GM20431 (cell line): ENCODE measurements around the gene CRYZL1.

Source experiments
- in situ Hi-C: fragments of 300-500 bp; cut with MseI, MboI; formaldehyde crosslinking; loops from one replicate; pipeline ENCODE4 v1.15.0; 2020; ENCODE audit warnings: low sequenced_read_pairs; ENCODE audit not compliant: unreplicated experiment

The CRYZL1 gene

DNA sequence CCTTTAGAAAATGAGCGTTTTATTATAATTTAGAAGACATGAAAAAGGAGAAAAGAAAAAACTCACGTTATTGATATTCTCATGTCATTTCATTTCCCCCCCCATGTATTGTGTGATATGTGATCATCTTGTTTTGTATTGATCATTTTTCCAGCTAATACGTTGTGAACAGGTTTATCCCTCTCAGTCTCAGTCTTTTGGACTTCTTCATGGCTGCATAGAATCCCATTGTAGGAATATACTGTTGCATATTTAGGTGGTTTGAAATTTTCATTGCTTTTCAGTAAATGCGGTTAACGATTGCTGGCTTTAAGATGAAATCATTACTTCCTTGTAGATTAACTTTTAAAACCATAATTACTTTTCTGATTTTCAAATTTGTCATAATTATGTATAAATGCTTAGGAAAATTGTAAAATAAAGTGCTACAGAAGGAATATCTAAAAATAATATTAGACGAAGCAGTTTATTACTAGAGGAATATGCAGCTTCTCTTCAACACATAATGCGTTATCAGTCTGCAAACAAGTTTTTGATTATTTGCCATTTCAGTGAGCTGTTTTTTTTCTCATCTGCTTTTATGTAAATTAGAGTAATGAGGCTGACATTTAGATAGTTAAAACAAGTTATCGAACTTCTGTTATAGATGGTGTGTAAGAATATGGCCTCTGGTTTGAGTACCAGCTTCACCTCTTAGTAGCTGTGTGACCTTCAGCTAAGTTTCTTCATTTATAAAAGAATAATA, 96.9 kb downstream of the CRYZL1 start:
- in situ Hi-C loops: no loop called here

GRCh38 chr21:33543505-33544129, 97.9 kb downstream of the CRYZL1 start:
- in situ Hi-C loops: no loop called here

GRCh38 chr21:33542640-33543504, 98.7 kb downstream of the CRYZL1 start, which contains the start of gene SON:
Gene SON, plus strand, starts transcription at chr21:33543038. Its CDS starts 55 bp downstream, at chr21:33543093.
- in situ Hi-C loops: no loop called here

GRCh38 chr21:33541756-33542639, 99.5 kb downstream of the CRYZL1 start, which contains the start of gene GART:
Gene GART, minus strand, starts transcription at chr21:33542117. Its CDS starts 2,802 bp downstream, at chr21:33539315.
- in situ Hi-C loops: no loop called here

DNA sequence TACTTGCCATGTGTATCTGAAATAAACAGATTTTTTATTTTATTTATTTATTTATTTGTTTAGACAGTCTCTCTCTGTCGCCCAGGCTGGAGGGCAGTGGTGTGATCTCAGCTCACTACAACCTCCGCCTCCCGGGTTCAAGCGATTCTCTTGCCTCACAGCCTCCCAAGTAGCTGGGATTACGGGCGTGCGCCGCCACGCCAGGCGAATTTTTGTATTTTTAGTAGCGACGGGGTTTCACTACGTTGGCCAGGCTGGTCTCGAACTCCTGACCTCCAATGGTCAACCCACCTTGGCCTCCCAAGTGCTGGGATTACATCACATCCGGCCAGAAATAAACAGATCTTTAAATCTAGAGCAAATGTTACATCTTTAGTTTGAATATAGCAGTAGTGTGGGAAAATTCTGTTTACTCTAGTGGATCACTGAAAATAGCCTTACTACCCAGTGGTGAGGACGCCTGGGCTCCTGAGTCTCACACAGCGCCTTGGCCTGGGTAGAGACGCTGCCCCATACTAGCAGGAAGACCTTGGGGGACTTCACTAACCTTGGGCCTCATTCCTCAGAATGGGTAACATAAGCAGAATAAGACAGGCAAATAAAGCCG, 100.3 kb downstream of the CRYZL1 start:
- in situ Hi-C loops: no loop called here

GRCh38 chr21:33540711-33541104, 100.8 kb downstream of the CRYZL1 start:
- in situ Hi-C loops: no loop called here

DNA sequence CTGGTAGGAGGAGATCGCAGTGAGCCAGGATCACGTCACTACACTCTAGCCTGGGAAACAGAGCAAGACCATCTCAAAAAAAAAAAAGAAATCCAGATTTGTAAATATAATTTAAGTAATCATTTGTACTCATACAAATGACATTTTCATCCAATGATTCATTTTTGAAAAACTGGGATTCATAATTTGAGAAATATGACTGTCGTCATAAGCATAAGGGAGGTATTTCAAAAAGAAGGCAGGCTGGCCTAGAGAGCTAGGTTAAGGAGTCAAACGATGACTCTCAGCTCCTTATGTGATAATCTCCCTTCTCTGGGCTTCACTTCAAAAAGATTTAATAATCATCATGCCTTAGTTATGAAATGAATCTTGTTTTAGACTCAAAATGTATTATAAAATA, 101.9 kb downstream of the CRYZL1 start:
- in situ Hi-C loops: no loop called here
